ENCODE measurements around the gene ASTN2.

The ASTN2 gene

GRCh38 chr9:117427357-117427913, 12.6 kb upstream of the ASTN2 start:
- TF ChIP-seq, protein P1, sequence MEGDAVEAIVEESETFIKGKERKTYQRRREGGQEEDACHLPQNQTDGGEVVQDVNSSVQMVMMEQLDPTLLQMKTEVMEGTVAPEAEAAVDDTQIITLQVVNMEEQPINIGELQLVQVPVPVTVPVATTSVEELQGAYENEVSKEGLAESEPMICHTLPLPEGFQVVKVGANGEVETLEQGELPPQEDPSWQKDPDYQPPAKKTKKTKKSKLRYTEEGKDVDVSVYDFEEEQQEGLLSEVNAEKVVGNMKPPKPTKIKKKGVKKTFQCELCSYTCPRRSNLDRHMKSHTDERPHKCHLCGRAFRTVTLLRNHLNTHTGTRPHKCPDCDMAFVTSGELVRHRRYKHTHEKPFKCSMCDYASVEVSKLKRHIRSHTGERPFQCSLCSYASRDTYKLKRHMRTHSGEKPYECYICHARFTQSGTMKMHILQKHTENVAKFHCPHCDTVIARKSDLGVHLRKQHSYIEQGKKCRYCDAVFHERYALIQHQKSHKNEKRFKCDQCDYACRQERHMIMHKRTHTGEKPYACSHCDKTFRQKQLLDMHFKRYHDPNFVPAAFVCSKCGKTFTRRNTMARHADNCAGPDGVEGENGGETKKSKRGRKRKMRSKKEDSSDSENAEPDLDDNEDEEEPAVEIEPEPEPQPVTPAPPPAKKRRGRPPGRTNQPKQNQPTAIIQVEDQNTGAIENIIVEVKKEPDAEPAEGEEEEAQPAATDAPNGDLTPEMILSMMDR (IDR thresholded peaks at IDR 0.05), result no peak
- intact Hi-C loops (cut with DNase I; ENCODE audit: low total_unique reads), result no loop called here
- Histone ChIP-seq H3K4me1 (no peaks in the 10 kb centered on the region), H3K36me3 (no peaks in the 10 kb centered on the region), H3K27me3 (peaks cover 0 to 21% of the 10 kb centered on the region in 2 donors), H3K27ac (no peak overlapping the region), H3K4me3 (no peak overlapping the region), H3K9me3 (no peaks in the 10 kb centered on the region)
- no peak for DNase-seq

GRCh38 chr9:117425566-117425965, 10.7 kb upstream of the ASTN2 start:
- peaks cover 0 to 21% of the 10 kb centered on the region in 2 donors for H3K27me3 ChIP-seq
- no peak overlapping the region for H3K27ac ChIP-seq
- no peaks in the 10 kb centered on the region for H3K4me1 ChIP-seq
- H3K9me3 ChIP-seq, result no peaks in the 10 kb centered on the region
- no peaks in the 10 kb centered on the region for H3K36me3 ChIP-seq
- intact Hi-C loops (cut with DNase I; ENCODE audit: low total_unique reads), result no loop called here
- TF ChIP-seq, protein P1 (IDR thresholded peaks at IDR 0.05), result no peak
- no peak overlapping the region for H3K4me3 ChIP-seq
- DNase-seq, result no peak

DNA sequence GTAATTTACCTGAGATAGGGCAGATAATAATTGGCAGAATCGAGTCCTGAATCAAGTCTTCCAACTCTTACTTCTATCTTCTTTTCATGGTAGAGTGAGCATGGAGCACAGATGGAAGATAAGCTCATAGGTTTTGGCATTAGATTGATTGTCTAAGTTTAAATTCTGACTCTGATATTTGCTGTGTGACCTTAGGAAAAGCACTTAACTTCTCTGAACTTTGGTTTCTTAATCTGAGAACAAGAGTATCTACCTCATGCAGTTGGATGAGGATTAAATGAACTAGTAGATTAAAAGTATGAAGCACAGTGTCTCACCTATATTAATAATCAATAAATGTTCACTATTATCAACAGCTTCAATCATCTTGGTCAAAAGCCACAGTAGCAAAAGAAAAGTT, 9.4 kb upstream of the ASTN2 start:
- H3K27me3 ChIP-seq, result peaks cover 0 to 25% of the 10 kb centered on the region in 2 donors
- H3K4me3 ChIP-seq, result no peak overlapping the region
- intact Hi-C loops (cut with DNase I; ENCODE audit: low total_unique reads), result no loop called here
- H3K27ac ChIP-seq, result no peak overlapping the region
- H3K9me3 ChIP-seq, result no peaks in the 10 kb centered on the region
- H3K36me3 ChIP-seq, result no peaks in the 10 kb centered on the region
- TF ChIP-seq, protein P1 (IDR thresholded peaks at IDR 0.05), result no peak
- no peak for DNase-seq
- H3K4me1 ChIP-seq, result no peaks in the 10 kb centered on the region

- Histone ChIP-seq H3K4me1 (peaks cover 0 to 25% (median 20%) of the 10 kb centered on the region in 4 donors), H3K9me3 (no peaks in the 10 kb centered on the region), H3K4me3 (no peak overlapping the region), H3K27ac (no peak overlapping the region), H3K36me3 (no peaks in the 10 kb centered on the region), H3K27me3 (peaks cover 0 to 29% of the 10 kb centered on the region in 2 donors)
- no peak for DNase-seq
- intact Hi-C loops (cut with DNase I; ENCODE audit: low total_unique reads), result no loop called here
- TF ChIP-seq, protein P1 (IDR thresholded peaks at IDR 0.05), result no peak
Measured at GRCh38 chr9:117418111-117418510, 3.3 kb upstream of the ASTN2 start.

DNA sequence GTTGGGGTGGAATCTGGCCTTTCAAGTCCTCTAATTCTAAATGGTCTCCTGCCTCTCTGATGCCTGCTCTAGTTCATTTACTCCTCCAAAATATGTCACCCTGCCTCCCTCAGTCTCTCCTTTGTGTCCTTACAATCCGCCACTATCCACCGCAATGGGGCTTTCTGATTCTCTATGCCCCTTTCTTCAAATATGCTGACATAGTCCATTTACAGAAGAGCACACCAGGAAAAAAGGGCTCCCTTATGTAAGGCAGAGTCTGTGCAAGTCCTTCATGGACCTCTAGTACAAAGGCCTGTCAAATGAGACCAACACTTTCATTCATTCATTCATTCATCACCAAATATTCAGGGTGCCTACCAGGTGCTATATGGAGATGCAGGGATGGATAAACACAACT, 2.0 kb upstream of the ASTN2 start:
- no peaks in the 10 kb centered on the region for H3K9me3 ChIP-seq
- TF ChIP-seq, protein P1 (IDR thresholded peaks at IDR 0.05), result no peak
- H3K27me3 ChIP-seq, result peaks cover 0 to 40% of the 10 kb centered on the region in 2 donors
- no peaks in the 10 kb centered on the region for H3K36me3 ChIP-seq
- H3K4me1 ChIP-seq, result peaks cover 0 to 37% (median 32%) of the 10 kb centered on the region in 4 donors
- intact Hi-C loops (cut with DNase I; ENCODE audit: low total_unique reads), result no loop called here
- no peak overlapping the region for H3K27ac ChIP-seq
- DNase-seq, result no peak
- H3K4me3 ChIP-seq, result no peak overlapping the region
